ENCODE data around the gene IL9.

The IL9 gene

DNA sequence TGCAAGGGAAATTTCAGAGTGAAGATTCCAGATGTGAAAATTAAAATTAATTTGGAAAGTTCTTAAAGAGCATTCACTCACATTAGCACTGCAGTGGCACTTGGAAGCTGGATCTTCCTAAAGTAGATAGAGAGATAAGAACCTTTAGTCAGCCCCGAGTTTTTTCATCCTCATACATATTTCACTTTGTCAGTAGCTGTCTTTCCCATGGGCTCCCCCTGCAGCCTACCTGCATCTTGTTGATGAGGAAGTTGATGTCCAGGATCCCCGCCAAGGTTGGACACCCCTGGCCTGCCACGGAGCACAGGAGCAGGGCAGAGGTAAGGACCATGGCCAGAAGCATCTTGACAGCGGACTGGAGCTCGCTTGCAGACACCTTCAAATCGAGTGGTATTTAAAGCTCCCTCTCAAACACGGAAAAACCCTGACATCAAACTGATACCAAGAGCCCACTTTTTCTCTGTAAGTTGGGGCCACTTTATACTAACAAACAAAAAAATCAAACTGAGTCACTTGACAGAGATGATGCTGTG lies at the start of gene IL9:
TSS of gene IL9 (minus strand) at position 368 of the 533 bp plus-strand sequence. CDS start at position 343, 25 bp downstream.
- no peak for DNase-seq (ENCODE audit: low read depth)

GRCh38 chr5:135944967-135945560 lies 49.4 kb upstream of the IL9 start:
- peak; percentile 59 for DNase-seq (ENCODE audit: low read depth)

DNA sequence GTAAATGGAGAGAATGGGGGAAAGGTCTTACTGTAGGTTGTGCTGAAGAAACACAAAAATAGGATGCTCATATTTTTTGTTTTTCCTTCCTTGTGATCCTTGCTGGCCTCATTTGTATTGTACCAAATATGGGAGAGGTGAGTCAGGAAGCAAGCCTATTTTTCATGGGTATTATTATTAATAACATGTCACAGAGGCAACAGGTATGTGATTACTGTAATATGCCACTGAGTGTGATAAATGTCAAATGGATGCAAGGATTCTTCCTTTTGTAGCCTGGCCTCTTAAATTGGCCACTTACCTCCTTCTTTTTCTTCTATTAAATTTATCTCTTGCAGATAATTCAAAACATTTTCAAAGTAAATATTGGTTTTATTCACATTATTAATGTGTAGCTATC lies 48.9 kb upstream of the IL9 start:
- no peak for DNase-seq (ENCODE audit: low read depth)

GRCh38 chr5:135942202-135942771 lies 46.6 kb upstream of the IL9 start:
- DNase-seq (ENCODE audit: low read depth): no peak

GRCh38 chr5:135941711-135942110 lies 46.1 kb upstream of the IL9 start:
- no peak for DNase-seq (ENCODE audit: low read depth)

- DNase-seq (ENCODE audit: low read depth): no peak
Observed at GRCh38 chr5:135937245-135937911, 41.7 kb upstream of the IL9 start.

GRCh38 chr5:135934939-135935338 lies 39.3 kb upstream of the IL9 start:
- DNase-seq (ENCODE audit: low read depth): no peak

- no peak for DNase-seq (ENCODE audit: low read depth)
Observed at GRCh38 chr5:135930949-135931295, 35.3 kb upstream of the IL9 start.

DNA sequence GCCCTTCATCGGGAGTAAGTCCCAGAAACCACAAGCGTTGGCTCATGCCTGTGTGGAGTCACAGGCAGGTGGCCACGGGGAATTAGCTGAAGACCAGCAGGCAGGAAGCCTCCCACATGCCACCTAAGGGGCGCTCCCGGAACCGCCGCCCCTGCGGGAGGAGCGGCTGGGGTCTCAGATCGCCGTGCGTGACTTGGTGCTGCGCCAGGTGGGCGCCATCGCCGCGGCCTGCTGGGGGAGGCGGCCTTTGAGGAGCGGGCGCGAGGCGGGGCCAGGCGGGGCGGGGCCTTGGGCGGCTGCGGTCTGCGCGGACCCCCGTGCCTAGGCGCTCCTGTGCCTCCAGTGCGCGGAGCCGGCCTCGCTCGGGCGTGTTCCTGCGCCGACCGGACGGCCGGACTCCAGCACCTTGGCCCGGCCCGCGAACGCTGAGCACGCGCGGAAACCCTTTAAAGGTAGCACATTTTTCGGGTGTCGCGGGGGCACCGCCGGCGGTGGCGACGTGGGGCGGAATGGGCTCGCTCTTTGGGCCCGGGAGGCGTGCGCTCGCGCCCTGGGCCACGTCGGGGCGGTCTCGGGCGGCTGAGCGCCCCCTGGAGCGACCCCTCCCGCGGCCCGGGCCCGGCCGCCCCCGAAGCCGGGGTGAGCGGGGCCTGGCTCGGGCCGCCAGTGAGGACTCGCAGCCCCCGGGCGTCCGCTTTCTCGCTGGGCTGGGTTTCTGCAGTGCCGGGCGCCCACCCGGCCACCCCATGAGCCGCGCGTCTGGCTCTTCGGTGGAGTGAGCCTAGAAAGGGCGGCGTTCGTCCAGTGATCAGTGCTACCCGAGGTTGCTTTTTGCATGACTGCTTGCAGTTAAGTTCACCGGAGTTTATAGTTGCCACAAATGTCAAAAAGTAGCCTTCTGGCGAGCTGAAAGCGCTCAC lies 34.6 kb upstream of the IL9 start:
- no peak for DNase-seq (ENCODE audit: low read depth)

- peak; percentile 30 for DNase-seq (ENCODE audit: low read depth)
Observed at GRCh38 chr5:135921388-135921787, 25.7 kb upstream of the IL9 start.

DNA sequence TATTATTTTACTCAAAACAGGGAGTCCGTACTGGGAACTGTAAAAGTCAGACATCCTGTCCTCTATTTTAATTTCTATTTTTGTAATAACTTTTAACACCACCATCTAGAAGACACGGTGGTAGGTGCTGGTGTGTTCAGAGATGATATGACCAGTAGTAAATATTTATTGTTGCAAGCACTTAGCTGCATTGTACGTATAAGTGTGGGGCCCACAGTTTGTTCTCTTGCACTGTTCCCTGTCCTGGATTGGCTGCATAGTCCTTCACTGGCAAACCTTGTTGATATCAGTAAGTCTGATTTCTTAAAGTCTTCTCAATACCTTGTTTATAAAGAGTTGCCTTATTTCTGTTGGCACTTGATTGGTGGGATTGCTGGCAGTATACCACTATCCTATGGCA lies 24.6 kb upstream of the IL9 start:
- no peak for DNase-seq (ENCODE audit: low read depth)

DNA sequence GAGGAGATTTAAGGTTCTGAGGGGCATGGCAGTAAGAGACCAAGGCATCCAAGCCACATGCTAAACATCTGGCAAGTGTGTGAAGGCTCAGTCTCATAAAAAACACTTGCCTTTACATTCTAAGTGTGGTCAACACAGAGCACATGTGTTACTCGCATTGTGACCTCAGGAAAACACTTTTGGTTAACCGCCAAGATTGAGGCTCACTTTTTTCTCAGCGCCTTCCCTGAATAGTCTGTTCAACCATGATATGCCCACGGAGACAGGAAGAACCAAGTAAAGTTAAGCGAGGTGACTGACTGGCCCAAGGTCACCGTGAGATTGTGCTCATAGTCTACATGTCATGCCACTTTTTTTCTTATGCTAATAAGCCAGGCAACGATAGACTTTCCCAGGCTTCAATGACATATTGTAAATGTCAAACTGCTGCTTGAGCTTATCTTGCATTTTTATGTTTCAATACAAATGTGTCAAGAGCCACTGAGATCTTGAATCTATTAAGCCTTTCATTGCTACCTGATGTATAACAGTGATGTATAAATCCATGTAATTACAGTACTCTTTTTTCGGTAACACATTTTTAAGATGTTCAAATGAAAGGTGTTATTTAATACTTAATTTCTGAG lies 21.1 kb upstream of the IL9 start:
- no peak for DNase-seq (ENCODE audit: low read depth)

- no peak for DNase-seq (ENCODE audit: low read depth)
Observed at GRCh38 chr5:135915466-135916001, 19.9 kb upstream of the IL9 start.

DNA sequence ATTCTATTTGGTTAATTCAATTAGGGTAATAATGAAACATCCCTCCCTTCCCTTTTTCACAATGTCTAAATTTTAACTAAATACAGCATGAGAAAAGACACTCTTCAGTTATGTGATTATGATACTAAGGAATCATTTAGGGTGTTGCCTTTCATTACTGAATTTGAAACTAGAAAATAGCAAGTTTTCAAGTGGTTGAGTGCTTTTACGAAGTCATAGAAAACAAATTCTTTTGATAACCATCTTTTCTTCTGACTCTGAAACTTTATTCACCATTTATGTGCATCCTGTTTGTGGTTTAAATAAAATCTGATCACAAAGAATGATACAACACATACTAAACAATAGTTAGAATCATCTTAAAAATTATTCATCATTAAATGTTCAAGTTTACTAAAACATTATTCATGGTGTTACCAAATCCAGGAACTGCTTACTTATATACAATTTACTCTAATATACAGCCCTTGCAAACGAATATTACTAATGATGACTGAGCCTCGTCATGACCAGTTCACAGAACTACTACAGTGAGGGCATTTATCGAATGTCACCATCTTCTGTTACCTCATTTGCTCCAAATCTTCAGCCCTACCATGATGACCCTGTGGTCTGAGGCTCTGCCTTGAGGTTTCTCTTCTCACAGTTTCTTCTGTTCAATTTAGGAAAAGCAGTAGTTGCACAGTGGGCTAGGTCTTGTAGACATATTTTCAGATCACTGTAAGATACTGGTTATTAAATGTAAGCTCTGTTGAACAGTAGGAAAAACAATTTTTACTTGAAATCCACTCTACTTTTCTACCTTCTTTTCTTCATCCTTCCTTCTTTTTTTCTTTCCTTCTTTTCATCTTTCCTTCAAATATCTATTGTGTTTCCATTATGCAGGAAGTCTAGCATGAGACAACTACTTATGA lies 18.3 kb upstream of the IL9 start:
- DNase-seq (ENCODE audit: low read depth): no peak

DNA sequence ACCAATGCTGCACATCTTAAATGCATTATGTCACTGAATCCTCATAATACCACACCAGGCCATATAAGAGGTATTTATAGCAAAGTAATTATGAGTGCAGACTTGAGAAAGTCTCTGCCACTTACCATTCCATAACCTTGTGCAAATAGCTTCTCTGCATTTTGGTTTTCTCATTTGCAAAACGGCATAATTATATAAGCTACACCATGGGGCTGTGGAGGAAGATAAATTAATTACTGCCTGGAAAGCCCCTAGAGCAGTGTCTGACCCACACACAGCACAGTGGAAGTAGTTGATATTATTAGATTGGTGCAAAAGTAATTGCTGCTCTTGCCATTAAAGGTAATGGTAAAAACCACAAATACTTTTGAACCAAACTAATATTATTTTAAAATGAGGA lies 9.5 kb upstream of the IL9 start:
- DNase-seq (ENCODE audit: low read depth): no peak

DNA sequence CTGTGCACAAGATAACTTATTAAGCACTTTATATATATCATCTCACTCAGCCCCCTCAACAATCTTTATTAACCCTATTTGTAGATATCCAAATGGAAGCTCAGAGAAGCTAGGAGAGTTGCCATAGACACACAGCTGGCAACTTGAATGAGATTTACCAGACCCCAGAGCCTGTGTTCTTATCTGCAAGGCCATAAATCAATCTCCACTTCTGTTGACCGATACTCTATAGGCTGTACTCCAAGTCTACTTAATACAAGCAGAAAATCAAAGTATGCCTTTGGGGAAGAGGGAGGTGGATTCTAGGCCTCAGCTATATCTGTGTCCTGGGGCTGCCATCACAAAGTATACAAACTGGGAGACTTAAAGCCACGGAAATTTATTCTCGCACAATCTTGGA lies 6.0 kb upstream of the IL9 start:
- no peak for DNase-seq (ENCODE audit: low read depth)

- DNase-seq (ENCODE audit: low read depth): no peak
Observed at GRCh38 chr5:135900276-135900675, 4.6 kb upstream of the IL9 start.

DNA sequence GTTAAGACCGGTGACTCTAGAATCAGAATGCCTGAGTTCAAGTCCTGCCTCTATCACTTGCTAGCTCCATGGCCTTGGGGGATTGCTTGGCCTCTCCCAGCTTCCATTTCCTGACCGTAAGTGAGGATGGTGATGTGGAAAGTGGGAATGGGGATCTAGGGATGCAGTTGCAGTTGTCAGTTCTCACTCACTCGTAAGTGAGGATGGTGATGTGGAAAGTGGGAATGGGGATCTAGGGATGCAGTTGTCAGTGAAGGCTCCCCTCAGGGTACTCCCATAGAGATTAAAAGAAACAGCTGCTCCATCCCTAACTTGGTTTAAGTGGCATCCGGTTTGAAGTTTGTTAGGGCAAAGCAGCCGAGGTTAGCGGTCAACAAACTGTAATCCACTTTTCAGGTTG lies 3.0 kb upstream of the IL9 start:
- no peak for DNase-seq (ENCODE audit: low read depth)

- no peak for DNase-seq (ENCODE audit: low read depth)
Observed at GRCh38 chr5:135894789-135895188, 852 bp downstream of the IL9 start.

- DNase-seq (ENCODE audit: low read depth): no peak
Observed at GRCh38 chr5:135894276-135894675, 1.4 kb downstream of the IL9 start.

GRCh38 chr5:135891791-135892190 lies 3.9 kb downstream of the IL9 start:
- DNase-seq (ENCODE audit: low read depth): no peak

Measured in GM04504 (cell line).